ENCODE results near the gene PSMG4. TPM values are rescaled to one million over a fixed set of nuclear protein-coding genes. Genes with fewer than 3 reads are reported as not detected.

PSMG4 gene
- total RNA-seq, 5 donors from 2014 or later (not counting 1 experiment from before 2014, with no cell fraction given): 18.8 to 42.6 (median 33.6) TPM

GRCh38 chr6:3266170-3266569 lies 7.4 kb downstream of the PSMG4 start:
- WGBS (ENCODE audit: insufficient coverage): 56% methylated on average over 9 of the region's 9 CpGs
- Histone ChIP-seq H3K4me1 (ENCODE audit: control insufficient read depth in 1 of 2, extremely low read depth in 1 of 2, insufficient read depth in 2 of 2, low read length in 2 of 2) (peaks cover 5 to 34% of the 10 kb centered on the region in 2 experiments), H3K27me3 (replicated peaks in 1 of 2; ENCODE audit: control insufficient read depth in 2 of 2, extremely low read depth in 1 of 2, insufficient read depth in 2 of 2, low read length in 1 of 2) (no peaks in the 10 kb centered on the region), H3K36me3 (ENCODE audit: control insufficient read depth in 2 of 2, extremely low read depth in 1 of 2, insufficient read depth in 1 of 2, low read length in 1 of 2) (peaks cover 15 to 55% of the 10 kb centered on the region in 2 donors), H3K27ac (ENCODE audit: low read length) (no peak overlapping the region), H3K9me3 (no peaks in the 10 kb centered on the region), H3K4me3 (ENCODE audit: control insufficient read depth in 1 of 2, extremely low read depth in 1 of 2, low read length in 1 of 2) (no peak overlapping the region)
- POLR2A ChIA-PET: no interaction called here
- peaks cover 38% of the 10 kb centered on the region for H3K36me3 Mint-ChIP-seq
- ATAC-seq (replicated peaks in 1 of 4) (no peak), DNase-seq (no peak)
- peaks cover 52 to 62% (median 59%) of the 10 kb centered on the region in 3 donors for H3K4me1 Mint-ChIP-seq
- H3K27me3 Mint-ChIP-seq: no peaks in the 10 kb centered on the region
- CTCF ChIA-PET: no interaction called here
- H3K27ac Mint-ChIP-seq: no peak overlapping the region
- no peaks in the 10 kb centered on the region for H3K9me3 Mint-ChIP-seq
- no peak overlapping the region for H3K4me3 Mint-ChIP-seq

- H3K27me3 ChIP-seq (replicated peaks in 1 of 2; ENCODE audit: control insufficient read depth in 2 of 2, extremely low read depth in 1 of 2, insufficient read depth in 2 of 2, low read length in 1 of 2): no peaks in the 10 kb centered on the region
- H3K27ac Mint-ChIP-seq: no peak overlapping the region
- H3K4me3 Mint-ChIP-seq: no peak overlapping the region
- no peak for ATAC-seq (replicated peaks in 1 of 4)
- WGBS (ENCODE audit: insufficient coverage): 92% methylated on average over 2 of the region's 5 CpGs
- H3K4me1 Mint-ChIP-seq: peaks cover 42 to 52% (median 51%) of the 10 kb centered on the region in 3 donors
- no peak for DNase-seq
- H3K27ac ChIP-seq (ENCODE audit: low read length): no peak overlapping the region
- ChIA-PET POLR2A (interaction anchor here in 1 of 2 donors (0.6 kb wide), 1 partner anchor 424 kb away, joined by 8 read pairs; no protein-coding TSS in a partner anchor), CTCF (no interaction called here)
- H3K36me3 ChIP-seq (ENCODE audit: control insufficient read depth in 2 of 2, extremely low read depth in 1 of 2, insufficient read depth in 1 of 2, low read length in 1 of 2): peaks cover 15 to 61% of the 10 kb centered on the region in 2 donors
- no peaks in the 10 kb centered on the region for H3K27me3 Mint-ChIP-seq
- no peak overlapping the region for H3K4me3 ChIP-seq (ENCODE audit: control insufficient read depth in 1 of 2, extremely low read depth in 1 of 2, low read length in 1 of 2)
- H3K9me3 ChIP-seq: no peaks in the 10 kb centered on the region
- H3K4me1 ChIP-seq (ENCODE audit: control insufficient read depth in 1 of 2, extremely low read depth in 1 of 2, insufficient read depth in 2 of 2, low read length in 2 of 2): peaks cover 3 to 24% of the 10 kb centered on the region in 2 experiments
- H3K9me3 Mint-ChIP-seq: no peaks in the 10 kb centered on the region
- peaks cover 45% of the 10 kb centered on the region for H3K36me3 Mint-ChIP-seq
Measured at GRCh38 chr6:3267162-3267561, 8.4 kb downstream of the PSMG4 start.

GRCh38 chr6:3268680-3269079 lies 9.9 kb downstream of the PSMG4 start:
- Mint-ChIP-seq H3K9me3 (no peaks in the 10 kb centered on the region), H3K4me3 (no peak overlapping the region), H3K27me3 (no peaks in the 10 kb centered on the region), H3K27ac (no peak overlapping the region), H3K4me1 (peaks cover 28 to 40% (median 38%) of the 10 kb centered on the region in 3 donors), H3K36me3 (peaks cover 41% of the 10 kb centered on the region)
- DNase-seq (no peak), ATAC-seq (replicated peaks in 1 of 4) (no peak)
- H3K27ac ChIP-seq (ENCODE audit: low read length): no peak overlapping the region
- ChIA-PET POLR2A (interaction anchor here in 1 of 2 donors (0.6 kb wide), 1 partner anchor 9 kb away, joined by 3 read pairs; no protein-coding TSS in a partner anchor), CTCF (no interaction called here)
- H3K9me3 ChIP-seq: no peaks in the 10 kb centered on the region
- peaks cover 14 to 63% of the 10 kb centered on the region in 2 donors for H3K36me3 ChIP-seq (ENCODE audit: control insufficient read depth in 2 of 2, extremely low read depth in 1 of 2, insufficient read depth in 1 of 2, low read length in 1 of 2)
- H3K4me1 ChIP-seq (ENCODE audit: control insufficient read depth in 1 of 2, extremely low read depth in 1 of 2, insufficient read depth in 2 of 2, low read length in 2 of 2): peaks cover 3 to 12% of the 10 kb centered on the region in 2 experiments
- 83% methylated on average over 1 of the region's 11 CpGs for WGBS (ENCODE audit: insufficient coverage)
- no peak overlapping the region for H3K4me3 ChIP-seq (ENCODE audit: control insufficient read depth in 1 of 2, extremely low read depth in 1 of 2, low read length in 1 of 2)
- H3K27me3 ChIP-seq (replicated peaks in 1 of 2; ENCODE audit: control insufficient read depth in 2 of 2, extremely low read depth in 1 of 2, insufficient read depth in 2 of 2, low read length in 1 of 2): no peaks in the 10 kb centered on the region

- Histone ChIP-seq H3K27ac (ENCODE audit: low read length) (no peak overlapping the region), H3K4me3 (ENCODE audit: control insufficient read depth in 1 of 2, extremely low read depth in 1 of 2, low read length in 1 of 2) (no peak overlapping the region), H3K27me3 (replicated peaks in 1 of 2; ENCODE audit: control insufficient read depth in 2 of 2, extremely low read depth in 1 of 2, insufficient read depth in 2 of 2, low read length in 1 of 2) (no peaks in the 10 kb centered on the region), H3K4me1 (ENCODE audit: control insufficient read depth in 1 of 2, extremely low read depth in 1 of 2, insufficient read depth in 2 of 2, low read length in 2 of 2) (peaks cover 0 to 4% of the 10 kb centered on the region in 2 experiments), H3K36me3 (ENCODE audit: control insufficient read depth in 2 of 2, extremely low read depth in 1 of 2, insufficient read depth in 1 of 2, low read length in 1 of 2) (peaks cover 6 to 55% of the 10 kb centered on the region in 2 donors), H3K9me3 (no peaks in the 10 kb centered on the region)
- WGBS (ENCODE audit: insufficient coverage): no CpG with 5 or more reads among the region's 27 CpGs
- H3K27me3 Mint-ChIP-seq: no peaks in the 10 kb centered on the region
- no peak overlapping the region for H3K4me3 Mint-ChIP-seq
- ChIA-PET POLR2A (no interaction called here), CTCF (no interaction called here)
- no peak overlapping the region for H3K27ac Mint-ChIP-seq
- DNase-seq: peak in 1 of 35 experiments; percentile 12
- no peak for ATAC-seq (replicated peaks in 1 of 4)
- peaks cover 27 to 46% (median 37%) of the 10 kb centered on the region in 3 donors for H3K4me1 Mint-ChIP-seq
- H3K9me3 Mint-ChIP-seq: no peaks in the 10 kb centered on the region
- peaks cover 41% of the 10 kb centered on the region for H3K36me3 Mint-ChIP-seq
Measured at GRCh38 chr6:3269281-3269975, 10.7 kb downstream of the PSMG4 start.

GRCh38 chr6:3270258-3270657 lies 11.5 kb downstream of the PSMG4 start:
- peaks cover 36% of the 10 kb centered on the region for H3K36me3 Mint-ChIP-seq
- H3K27ac ChIP-seq (ENCODE audit: low read length): no peak overlapping the region
- H3K4me1 ChIP-seq (ENCODE audit: control insufficient read depth in 1 of 2, extremely low read depth in 1 of 2, insufficient read depth in 2 of 2, low read length in 2 of 2): peaks cover 0 to 2% of the 10 kb centered on the region in 2 experiments
- no peaks in the 10 kb centered on the region for H3K27me3 ChIP-seq (replicated peaks in 1 of 2; ENCODE audit: control insufficient read depth in 2 of 2, extremely low read depth in 1 of 2, insufficient read depth in 2 of 2, low read length in 1 of 2)
- DNase-seq (no peak), ATAC-seq (replicated peaks in 1 of 4) (no peak)
- H3K9me3 ChIP-seq: no peaks in the 10 kb centered on the region
- H3K27me3 Mint-ChIP-seq: no peaks in the 10 kb centered on the region
- H3K4me3 Mint-ChIP-seq: no peak overlapping the region
- CTCF ChIA-PET: interaction anchor here in 1 of 2 donors (0.5 kb wide), 2 partner anchors 17 to 145 kb away, joined by 4 read pairs; no protein-coding TSS in a partner anchor
- peaks cover 23 to 44% (median 34%) of the 10 kb centered on the region in 3 donors for H3K4me1 Mint-ChIP-seq
- no peak overlapping the region for H3K4me3 ChIP-seq (ENCODE audit: control insufficient read depth in 1 of 2, extremely low read depth in 1 of 2, low read length in 1 of 2)
- no peak overlapping the region for H3K27ac Mint-ChIP-seq
- H3K36me3 ChIP-seq (ENCODE audit: control insufficient read depth in 2 of 2, extremely low read depth in 1 of 2, insufficient read depth in 1 of 2, low read length in 1 of 2): peaks cover 6 to 48% of the 10 kb centered on the region in 2 donors
- POLR2A ChIA-PET: no interaction called here
- no peaks in the 10 kb centered on the region for H3K9me3 Mint-ChIP-seq
- 87% methylated on average over 10 of the region's 15 CpGs for WGBS (ENCODE audit: insufficient coverage)

GRCh38 chr6:3271756-3272155 lies 13.0 kb downstream of the PSMG4 start:
- CTCF ChIA-PET: no interaction called here
- Histone ChIP-seq H3K27ac (ENCODE audit: low read length) (no peak overlapping the region), H3K36me3 (ENCODE audit: control insufficient read depth in 2 of 2, extremely low read depth in 1 of 2, insufficient read depth in 1 of 2, low read length in 1 of 2) (peaks cover 6 to 42% of the 10 kb centered on the region in 2 donors), H3K4me3 (ENCODE audit: control insufficient read depth in 1 of 2, extremely low read depth in 1 of 2, low read length in 1 of 2) (no peak overlapping the region), H3K4me1 (ENCODE audit: control insufficient read depth in 1 of 2, extremely low read depth in 1 of 2, insufficient read depth in 2 of 2, low read length in 2 of 2) (no peaks in the 10 kb centered on the region), H3K27me3 (replicated peaks in 1 of 2; ENCODE audit: control insufficient read depth in 2 of 2, extremely low read depth in 1 of 2, insufficient read depth in 2 of 2, low read length in 1 of 2) (no peaks in the 10 kb centered on the region), H3K9me3 (no peaks in the 10 kb centered on the region)
- ATAC-seq (replicated peaks in 1 of 4) (no peak), DNase-seq (no peak)
- Mint-ChIP-seq H3K36me3 (peaks cover 36% of the 10 kb centered on the region), H3K4me3 (no peak overlapping the region), H3K27me3 (no peaks in the 10 kb centered on the region), H3K9me3 (no peaks in the 10 kb centered on the region), H3K4me1 (peaks cover 19 to 44% (median 31%) of the 10 kb centered on the region in 3 donors), H3K27ac (no peak overlapping the region)
- POLR2A ChIA-PET: no interaction called here
- 92% methylated on average over 13 of the region's 13 CpGs for WGBS (ENCODE audit: insufficient coverage)
